BE2C (cell line): Measurements from ENCODE around the gene VSTM2B.

Experiments
- DNase-seq: peaks from one replicate; pipeline ENCODE4 v3.0.0-alpha.2; 2020
- H3K27me3 ChIP-seq: fragments of 250-450 bp; sonication (Bioruptor Pico); 2 replicates; pipeline ENCODE4 v1.5.1; 2020; ENCODE audit warnings: mild to moderate bottlenecking
- H3K36me3 ChIP-seq: fragments of 250-450 bp; sonication (Bioruptor Pico); 2 replicates; pipeline ENCODE4 v1.5.1; 2020; ENCODE audit warnings: mild to moderate bottlenecking
- H3K4me1 ChIP-seq: fragments of 250-450 bp; sonication (Bioruptor Pico); 2 replicates; pipeline ENCODE4 v1.5.1; 2020
- H3K4me3 ChIP-seq: 2 replicates; pipeline ENCODE4 v1.5.1; 2011; ENCODE audit warnings: low read depth, low read length
- H3K9me3 ChIP-seq: fragments of 250-450 bp; sonication (Bioruptor Pico); 2 replicates; pipeline ENCODE4 v1.5.1; 2020
- TF ChIP-seq, protein P1 (sequence below): IDR thresholded peaks from 2 replicates; pipeline ENCODE4 v1.5.1; 2012; ENCODE audit warnings: mild to moderate bottlenecking, low read depth, low read length

Gene VSTM2B

DNA sequence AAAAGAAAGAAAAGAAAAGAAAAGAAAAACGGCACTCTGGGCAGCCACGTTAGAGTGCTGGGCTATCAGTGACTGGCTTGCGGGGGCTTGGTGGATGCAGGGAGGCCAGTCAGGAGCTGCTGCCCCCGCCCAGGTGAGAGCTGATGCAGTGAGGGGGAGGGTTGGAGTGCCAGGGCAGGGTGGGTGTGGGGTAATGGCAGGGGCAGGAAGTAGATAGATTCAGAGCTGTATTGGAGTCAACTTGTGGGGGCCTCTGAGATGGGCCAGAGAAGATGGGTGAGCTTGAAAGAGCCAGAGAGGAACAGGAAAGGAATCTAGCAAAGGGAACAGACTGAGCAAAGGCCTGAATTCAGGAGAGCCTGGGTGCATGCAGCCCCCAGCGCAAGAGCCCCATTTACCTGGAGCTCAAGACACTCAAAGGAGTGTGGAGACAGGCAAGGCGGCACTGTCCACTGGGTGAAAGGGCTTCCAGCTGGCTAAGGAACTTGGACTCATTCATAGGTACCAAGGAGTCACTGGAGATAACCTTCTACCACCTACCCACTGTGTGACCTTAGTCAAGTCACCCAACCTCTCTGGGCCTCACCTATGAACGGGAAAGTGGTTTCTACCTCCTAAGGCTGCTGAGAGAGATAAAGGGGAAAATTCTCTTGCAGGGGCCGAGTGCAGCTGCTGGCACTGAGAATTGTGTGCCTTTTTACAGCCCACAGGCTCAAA is 20.2 kb downstream of the VSTM2B start:
- Histone ChIP-seq H3K36me3 (no peaks in the 10 kb centered on the region), H3K4me3 (no peak overlapping the region), H3K4me1 (no peaks in the 10 kb centered on the region), H3K9me3 (no peaks in the 10 kb centered on the region), H3K27me3 (no peaks in the 10 kb centered on the region)
- DNase-seq = no peak
- TF ChIP-seq, protein P1, sequence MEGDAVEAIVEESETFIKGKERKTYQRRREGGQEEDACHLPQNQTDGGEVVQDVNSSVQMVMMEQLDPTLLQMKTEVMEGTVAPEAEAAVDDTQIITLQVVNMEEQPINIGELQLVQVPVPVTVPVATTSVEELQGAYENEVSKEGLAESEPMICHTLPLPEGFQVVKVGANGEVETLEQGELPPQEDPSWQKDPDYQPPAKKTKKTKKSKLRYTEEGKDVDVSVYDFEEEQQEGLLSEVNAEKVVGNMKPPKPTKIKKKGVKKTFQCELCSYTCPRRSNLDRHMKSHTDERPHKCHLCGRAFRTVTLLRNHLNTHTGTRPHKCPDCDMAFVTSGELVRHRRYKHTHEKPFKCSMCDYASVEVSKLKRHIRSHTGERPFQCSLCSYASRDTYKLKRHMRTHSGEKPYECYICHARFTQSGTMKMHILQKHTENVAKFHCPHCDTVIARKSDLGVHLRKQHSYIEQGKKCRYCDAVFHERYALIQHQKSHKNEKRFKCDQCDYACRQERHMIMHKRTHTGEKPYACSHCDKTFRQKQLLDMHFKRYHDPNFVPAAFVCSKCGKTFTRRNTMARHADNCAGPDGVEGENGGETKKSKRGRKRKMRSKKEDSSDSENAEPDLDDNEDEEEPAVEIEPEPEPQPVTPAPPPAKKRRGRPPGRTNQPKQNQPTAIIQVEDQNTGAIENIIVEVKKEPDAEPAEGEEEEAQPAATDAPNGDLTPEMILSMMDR = no peak

- DNase-seq = no peak
- no peaks in the 10 kb centered on the region for H3K9me3 ChIP-seq
- TF ChIP-seq, protein P1 = no peak
- H3K4me3 ChIP-seq = no peak overlapping the region
- H3K4me1 ChIP-seq = no peaks in the 10 kb centered on the region
- H3K36me3 ChIP-seq = no peaks in the 10 kb centered on the region
- no peaks in the 10 kb centered on the region for H3K27me3 ChIP-seq
Observed at GRCh38 chr19:29546583-29547190, 20.9 kb downstream of the VSTM2B start.

- H3K27me3 ChIP-seq = no peaks in the 10 kb centered on the region
- H3K4me1 ChIP-seq = no peaks in the 10 kb centered on the region
- no peaks in the 10 kb centered on the region for H3K36me3 ChIP-seq
- H3K4me3 ChIP-seq = no peak overlapping the region
- H3K9me3 ChIP-seq = no peaks in the 10 kb centered on the region
- DNase-seq = no peak
- TF ChIP-seq, protein P1 = no peak
Observed at GRCh38 chr19:29547361-29547960, 21.7 kb downstream of the VSTM2B start.

GRCh38 chr19:29547981-29548380 is 22.2 kb downstream of the VSTM2B start:
- H3K4me3 ChIP-seq = no peak overlapping the region
- H3K4me1 ChIP-seq = no peaks in the 10 kb centered on the region
- TF ChIP-seq, protein P1 = no peak
- no peaks in the 10 kb centered on the region for H3K36me3 ChIP-seq
- no peaks in the 10 kb centered on the region for H3K27me3 ChIP-seq
- H3K9me3 ChIP-seq = no peaks in the 10 kb centered on the region
- no peak for DNase-seq

DNA sequence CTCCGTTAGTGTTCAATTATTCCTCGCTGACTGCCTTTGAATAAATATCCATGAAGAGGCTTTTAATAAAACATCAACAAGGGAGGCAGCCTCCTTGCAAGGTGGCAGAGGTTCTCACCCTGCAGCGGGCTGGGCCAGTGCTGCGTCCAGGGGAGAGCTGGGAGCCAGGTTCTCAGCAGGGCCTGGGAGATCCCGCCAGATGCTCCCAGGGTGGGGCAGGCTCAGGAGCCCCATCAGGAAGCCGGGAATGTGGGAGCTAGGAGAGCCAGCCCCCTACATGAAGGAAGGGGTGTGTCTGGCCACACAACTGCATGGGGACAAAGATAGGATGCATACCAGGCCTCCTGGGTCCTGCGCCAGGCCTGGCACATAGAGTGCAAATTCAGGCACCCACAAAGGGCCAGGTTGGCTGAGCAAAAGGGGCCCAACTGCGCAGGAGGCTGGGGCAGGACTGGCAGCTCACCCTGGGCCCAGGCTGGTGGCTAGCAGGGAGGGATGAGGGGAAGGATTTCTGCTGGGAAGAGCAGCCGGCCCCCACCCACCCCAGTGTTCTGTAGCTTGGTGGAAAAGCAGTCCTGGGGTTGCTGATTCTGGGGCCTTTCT is 22.8 kb downstream of the VSTM2B start:
- no peaks in the 10 kb centered on the region for H3K4me1 ChIP-seq
- H3K9me3 ChIP-seq = no peaks in the 10 kb centered on the region
- no peak for DNase-seq
- no peaks in the 10 kb centered on the region for H3K27me3 ChIP-seq
- H3K36me3 ChIP-seq = no peaks in the 10 kb centered on the region
- H3K4me3 ChIP-seq = no peak overlapping the region
- TF ChIP-seq, protein P1 = no peak
